A673 (cell line): Measurements from ENCODE around the gene UNC45A. TPM values are rescaled to one million over a fixed set of nuclear protein-coding genes. Genes with fewer than 3 reads are reported as not detected.

Source experiments
- BruUV-seq: library from RNA; stranded (reverse); fragments of 400-500 nt; replicated peaks from 2 replicates; lab custom pipeline; 2021; lab: Mats Ljungman, UMichigan
- CTCF ChIA-PET: fragments of 300-600 bp; sonication (Branson Sonifier 250); formaldehyde crosslinking; loops from one replicate; lab custom pipeline; 2022; ENCODE audit warnings: antibody characterized with exemption; lab: Charles Lee
- POLR2A ChIA-PET: fragments of 300-600 bp; sonication (Branson Sonifier 250); formaldehyde crosslinking; loops from one replicate; lab custom pipeline; 2022; ENCODE audit warnings: antibody characterized with exemption; ENCODE audit not compliant: low non-redundant PET; lab: Charles Lee
- DNase-seq: peaks from one replicate; pipeline ENCODE4 v3.0.0-alpha.2; 2015; ENCODE audit warnings: low spot score
- H3K27ac ChIP-seq: fragments of 200-600 bp; sonication (generic); 2 replicates; pipeline ENCODE4 v1.5.1; 2016; ENCODE audit warnings: mixed run types, low read depth, mild to moderate bottlenecking, mixed read lengths, antibody characterized with exemption, low read length; ENCODE audit not compliant: poor library complexity, severe bottlenecking
- H3K27me3 ChIP-seq: fragments of 200-600 bp; sonication (generic); replicated peaks from 2 replicates; pipeline ENCODE4 v1.6.1; 2017; ENCODE audit warnings: mixed run types, low read depth, mild to moderate bottlenecking, mixed read lengths, antibody characterized with exemption, low read length; ENCODE audit not compliant: insufficient read depth, poor library complexity
- H3K36me3 ChIP-seq: fragments of 200-600 bp; sonication (generic); 2 replicates; pipeline ENCODE4 v1.6.1; 2016; ENCODE audit warnings: mixed run types, mild to moderate bottlenecking, mixed read lengths, antibody characterized with exemption, low read length; ENCODE audit not compliant: insufficient read depth, poor library complexity, severe bottlenecking
- H3K4me1 ChIP-seq: fragments of 200-600 bp; sonication (generic); 2 replicates; pipeline ENCODE4 v1.6.1; 2017; ENCODE audit warnings: mixed run types, mild to moderate bottlenecking, mixed read lengths, antibody characterized with exemption, low read length; ENCODE audit not compliant: insufficient read depth, poor library complexity, severe bottlenecking
- H3K4me3 ChIP-seq: fragments of 200-600 bp; sonication (generic); 2 replicates; pipeline ENCODE4 v1.5.1; 2016; ENCODE audit warnings: low read depth, mixed run types, mild to moderate bottlenecking, mixed read lengths, low read length; ENCODE audit not compliant: poor library complexity, severe bottlenecking
- H3K9me3 ChIP-seq: fragments of 200-600 bp; sonication (generic); 2 replicates; pipeline ENCODE4 v1.6.1; 2016; ENCODE audit warnings: mixed run types, low read depth, mild to moderate bottlenecking, mixed read lengths, antibody characterized with exemption, low read length; ENCODE audit not compliant: poor library complexity, severe bottlenecking
- EZH2 ChIP-seq: fragments of 200-600 bp; sonication (generic); IDR thresholded peaks from 2 replicates; pipeline ENCODE4 v1.6.1; 2017; ENCODE audit warnings: borderline replicate concordance, low read depth, mild to moderate bottlenecking, mixed read lengths, antibody characterized with exemption, low read length; ENCODE audit not compliant: poor library complexity, severe bottlenecking
- intact Hi-C: fragments of 100-400 bp; cut with micrococcal nuclease; formaldehyde crosslinking; loops from one replicate; pipeline ENCODE4 v1.10.0; 2022; ENCODE audit not compliant: unreplicated experiment
- total RNA-seq: library from RNA; stranded (reverse); gene quantifications from 2 replicates; pipeline ENCODE4 v1.2.3, GENCODE V29; 2021
- TF ChIP-seq, protein P1 (sequence below): fragments of 300-800, 200-600 bp; sonication (generic); conservative IDR thresholded peaks from 2 replicates; pipeline ENCODE4 v1.5.1; 2017; ENCODE audit warnings: low read depth, mild to moderate bottlenecking, antibody characterized with exemption, low read length, moderate library complexity, mixed read lengths

UNC45A gene
- total RNA-seq, 1 experiment from 2014 or later, result 74.4 TPM

DNA sequence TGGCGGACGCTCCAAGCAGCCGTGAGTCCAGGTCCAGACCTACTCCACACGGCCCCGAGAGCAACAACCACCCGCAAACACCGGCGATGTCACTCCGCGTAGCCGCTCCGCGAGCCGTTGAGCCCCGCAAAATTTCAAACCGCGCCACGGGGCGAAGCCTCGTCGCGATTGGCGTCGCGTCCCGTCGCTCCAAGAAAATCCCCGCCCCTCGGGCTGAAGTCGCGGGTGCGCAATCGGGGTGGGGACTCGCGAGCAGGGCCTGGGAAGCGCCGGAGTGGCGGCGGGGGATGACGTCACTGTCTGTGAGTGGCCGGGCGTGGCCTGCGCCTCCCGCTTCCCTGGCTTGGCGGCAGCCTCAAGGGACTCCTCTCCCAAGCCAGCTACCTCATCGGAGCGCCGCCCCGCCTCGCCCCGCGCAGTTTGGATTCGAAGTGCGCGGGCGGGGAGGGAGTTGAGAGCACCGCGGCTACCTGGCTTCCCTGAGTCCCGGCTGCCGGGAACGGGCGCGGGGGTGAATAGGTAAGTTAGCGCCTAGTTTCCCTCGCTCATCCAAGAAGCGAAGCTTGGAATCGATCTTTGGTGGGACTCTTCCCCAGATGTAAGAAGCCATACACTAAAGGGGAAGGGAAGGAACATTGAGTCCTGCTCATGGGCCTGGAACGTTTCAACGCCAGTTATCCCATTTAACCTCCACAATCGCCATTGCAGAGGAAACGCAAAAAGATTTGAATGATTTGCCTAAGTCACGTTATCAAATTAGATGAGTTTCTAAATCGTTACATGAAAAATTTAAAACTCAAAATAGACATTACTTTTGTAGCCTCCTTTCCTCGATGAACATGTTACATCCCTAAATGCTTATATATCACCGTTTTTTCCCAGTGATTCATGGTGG lies 59.6 kb downstream of the UNC45A start, which contains the start of gene PRC1:
TSS of gene PRC1 (minus strand) at position 119 of the 895 bp plus-strand sequence. CDS start at position 1, 118 bp downstream.
- TF ChIP-seq, protein P1, sequence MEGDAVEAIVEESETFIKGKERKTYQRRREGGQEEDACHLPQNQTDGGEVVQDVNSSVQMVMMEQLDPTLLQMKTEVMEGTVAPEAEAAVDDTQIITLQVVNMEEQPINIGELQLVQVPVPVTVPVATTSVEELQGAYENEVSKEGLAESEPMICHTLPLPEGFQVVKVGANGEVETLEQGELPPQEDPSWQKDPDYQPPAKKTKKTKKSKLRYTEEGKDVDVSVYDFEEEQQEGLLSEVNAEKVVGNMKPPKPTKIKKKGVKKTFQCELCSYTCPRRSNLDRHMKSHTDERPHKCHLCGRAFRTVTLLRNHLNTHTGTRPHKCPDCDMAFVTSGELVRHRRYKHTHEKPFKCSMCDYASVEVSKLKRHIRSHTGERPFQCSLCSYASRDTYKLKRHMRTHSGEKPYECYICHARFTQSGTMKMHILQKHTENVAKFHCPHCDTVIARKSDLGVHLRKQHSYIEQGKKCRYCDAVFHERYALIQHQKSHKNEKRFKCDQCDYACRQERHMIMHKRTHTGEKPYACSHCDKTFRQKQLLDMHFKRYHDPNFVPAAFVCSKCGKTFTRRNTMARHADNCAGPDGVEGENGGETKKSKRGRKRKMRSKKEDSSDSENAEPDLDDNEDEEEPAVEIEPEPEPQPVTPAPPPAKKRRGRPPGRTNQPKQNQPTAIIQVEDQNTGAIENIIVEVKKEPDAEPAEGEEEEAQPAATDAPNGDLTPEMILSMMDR, result no peak
- TF ChIP-seq EZH2, result no peak
- ChIA-PET CTCF (no interaction called here), POLR2A (interaction anchor here (0.7 kb wide), 1 partner anchor 793 kb away, joined by 3 read pairs; the partner anchor contains the start of gene SEMA4B)
- peaks cover 15% of the 10 kb centered on the region for H3K4me1 ChIP-seq
- TSS peak; percentile 91 for BruUV-seq
- H3K27me3 ChIP-seq, result no peaks in the 10 kb centered on the region
- peak within 1 kb of the TSS; percentile 99 for H3K4me3 ChIP-seq
- DNase-seq, result peak; percentile 99
- no peaks in the 10 kb centered on the region for H3K9me3 ChIP-seq
- peak within 1 kb of the TSS; percentile 95 for H3K27ac ChIP-seq
- intact Hi-C loops, result loop anchor here (5.0 kb wide), 1 partner anchor 37 kb away; no protein-coding TSS in a partner anchor
- H3K36me3 ChIP-seq, result peaks cover 27% of the 10 kb centered on the region

DNA sequence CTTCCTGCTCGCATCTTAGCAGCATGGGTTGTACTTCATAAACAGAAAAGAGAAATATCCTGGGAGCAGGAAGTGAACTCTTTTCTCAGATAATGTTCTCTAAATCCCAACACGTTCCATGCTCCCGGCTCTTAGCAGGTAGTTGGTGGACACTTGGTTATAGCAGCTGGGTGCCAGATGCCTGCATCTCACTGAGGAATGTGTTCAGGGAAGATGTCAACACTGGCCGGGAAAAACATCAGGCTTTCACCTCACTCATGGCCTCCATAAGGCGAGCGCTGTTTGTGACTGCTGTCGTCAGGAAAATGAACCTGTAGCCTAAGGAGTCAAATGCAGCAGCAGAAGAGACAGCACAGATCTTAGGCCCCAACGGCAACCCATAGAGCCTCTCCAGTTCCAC lies 63.7 kb downstream of the UNC45A start:
- DNase-seq, result no peak
- H3K36me3 ChIP-seq, result peaks cover 40% of the 10 kb centered on the region
- peaks cover 5% of the 10 kb centered on the region for H3K4me1 ChIP-seq
- ChIA-PET CTCF (no interaction called here), POLR2A (no interaction called here)
- no peaks in the 10 kb centered on the region for H3K27me3 ChIP-seq
- H3K27ac ChIP-seq, result peak overlapping the region; percentile 16
- no peak overlapping the region for H3K4me3 ChIP-seq
- H3K9me3 ChIP-seq, result no peaks in the 10 kb centered on the region
- no peak for TF ChIP-seq EZH2
- TF ChIP-seq, protein P1, result no peak
- BruUV-seq, result no TSS peak
- intact Hi-C loops, result no loop called here

GRCh38 chr15:91001209-91001608 lies 66.1 kb downstream of the UNC45A start:
- intact Hi-C loops, result no loop called here

More at GRCh38 chr15:91001209-91001608, 66.1 kb downstream of the UNC45A start:
- Histone ChIP-seq H3K36me3 (peaks cover 57% of the 10 kb centered on the region), H3K27ac (no peak overlapping the region), H3K9me3 (no peaks in the 10 kb centered on the region), H3K27me3 (no peaks in the 10 kb centered on the region), H3K4me3 (no peak overlapping the region), H3K4me1 (no peaks in the 10 kb centered on the region)
- no peak for TF ChIP-seq EZH2
- TF ChIP-seq, protein P1, result no peak
- ChIA-PET CTCF (no interaction called here), POLR2A (no interaction called here)
- no TSS peak for BruUV-seq
- DNase-seq, result no peak

Other genes starting within 250 kb of the UNC45A start
- gene BLM, start 217.9 kb upstream of the UNC45A start, total RNA-seq, result 40.0 and 43.6 TPM in 2 replicates
- gene FURIN, start 66.7 kb upstream of the UNC45A start, total RNA-seq, result 59.0 and 63.4 TPM in 2 replicates
- gene FES, start 50.8 kb upstream of the UNC45A start, total RNA-seq, result 1.3 and 3.8 TPM in 2 replicates
- 75.7 and 91.3 TPM in 2 replicates for gene MAN2A2, start 32.0 kb upstream of the UNC45A start, total RNA-seq
- 22.6 and 23.9 TPM in 2 replicates for gene HDDC3, start 2.7 kb upstream of the UNC45A start, total RNA-seq
- 28.8 and 39.5 TPM in 2 replicates for gene RCCD1, start 19.6 kb downstream of the UNC45A start, total RNA-seq
- 338 and 339 TPM in 2 replicates for gene PRC1, start 59.2 kb downstream of the UNC45A start, total RNA-seq
- 17.7 and 19.5 TPM in 2 replicates for gene VPS33B, start 87.3 kb downstream of the UNC45A start, total RNA-seq
- 3.5 and 3.9 TPM in 2 replicates for gene SV2B, start 165.0 kb downstream of the UNC45A start, total RNA-seq